Measurements from ENCODE around the gene CASP3. TPM values are rescaled to one million over a fixed set of nuclear protein-coding genes. Genes with fewer than 3 reads are reported as not detected.
"Not testable (repeated sequence)": the region's sequence is repeated elsewhere in the genome, so short reads cannot be mapped to it uniquely, and the experiment has no call there.

CASP3 gene
- total RNA-seq, 1 donor from 2014 or later = 54.8 TPM

DNA sequence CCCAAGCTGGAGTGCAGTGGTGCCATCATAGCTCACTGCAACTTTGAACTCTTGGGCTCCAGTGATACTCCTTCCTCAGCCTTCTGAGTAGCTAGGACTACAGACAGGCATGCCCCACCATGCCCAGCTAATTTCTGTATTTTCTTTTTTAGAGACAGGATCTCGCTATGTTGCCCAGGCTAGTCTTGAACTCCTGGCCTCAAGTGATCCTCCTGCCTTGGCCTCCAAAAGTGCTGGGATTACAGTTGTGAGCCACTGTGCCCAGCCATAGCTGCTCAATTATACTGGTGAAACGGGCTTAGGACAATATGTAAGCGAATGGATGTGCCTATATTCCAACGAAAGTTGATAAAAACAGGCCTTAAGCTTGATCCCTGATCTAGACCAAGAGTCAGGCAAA, 13.1 kb downstream of the CASP3 start:
- DNase-seq (ENCODE audit: low read depth) = no peak

DNA sequence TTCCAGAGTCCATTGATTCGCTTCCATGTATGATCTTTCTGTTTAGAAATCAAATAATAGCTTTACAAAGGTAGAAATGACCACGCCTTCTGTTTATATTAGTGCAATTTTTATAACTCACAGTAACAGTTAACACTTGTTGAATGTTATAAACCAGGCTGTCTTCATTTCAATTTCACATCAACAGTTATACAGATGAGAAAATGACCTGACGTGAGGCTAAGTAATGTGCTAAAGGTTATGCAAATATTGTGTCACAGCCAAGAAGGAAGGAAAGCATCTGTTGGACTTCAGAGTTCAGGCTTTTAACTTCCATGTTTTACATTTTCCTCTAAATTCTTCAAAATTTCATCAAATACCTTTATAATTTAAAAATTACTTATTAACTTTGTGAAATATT, 13.9 kb downstream of the CASP3 start:
- DNase-seq (ENCODE audit: low read depth) = no peak

DNA sequence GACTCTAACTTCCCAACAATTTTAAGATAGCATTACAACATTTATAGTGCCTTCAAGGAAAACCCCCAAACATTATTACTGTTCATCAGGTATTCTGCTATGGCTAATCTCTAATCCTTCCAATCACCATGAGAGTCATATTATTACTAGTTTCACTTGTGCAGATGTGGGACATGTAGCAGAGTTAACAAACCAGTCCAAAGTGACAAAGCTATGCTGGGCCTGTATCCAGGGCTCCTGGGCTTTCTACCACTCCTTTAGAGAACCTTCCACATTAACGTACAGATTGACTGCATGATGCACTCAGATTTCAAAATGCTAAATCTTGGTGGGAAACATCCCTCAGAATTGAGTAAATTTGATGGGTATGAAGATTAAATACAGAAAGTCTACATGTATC, 16.4 kb downstream of the CASP3 start:
- DNase-seq (ENCODE audit: low read depth) = no peak

DNA sequence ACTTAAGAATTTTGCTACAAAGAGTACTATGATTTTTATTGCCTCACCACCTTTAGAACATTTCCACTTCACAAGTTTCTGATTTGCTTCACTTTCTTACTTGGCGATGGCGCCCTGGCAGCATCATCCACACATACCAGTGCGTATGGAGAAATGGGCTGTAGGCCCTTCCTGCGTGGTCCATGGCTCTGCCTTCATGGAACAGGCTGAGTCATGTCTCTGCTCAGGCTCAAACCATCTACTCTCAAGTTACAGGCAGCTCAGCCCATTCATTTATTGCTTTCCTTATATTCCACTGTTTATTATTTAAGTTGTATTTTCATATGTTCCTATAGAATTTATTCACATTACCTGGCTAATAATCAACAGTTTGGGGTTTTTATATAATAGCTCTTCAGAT, 21.1 kb downstream of the CASP3 start:
- DNase-seq (ENCODE audit: low read depth) = no peak

DNA sequence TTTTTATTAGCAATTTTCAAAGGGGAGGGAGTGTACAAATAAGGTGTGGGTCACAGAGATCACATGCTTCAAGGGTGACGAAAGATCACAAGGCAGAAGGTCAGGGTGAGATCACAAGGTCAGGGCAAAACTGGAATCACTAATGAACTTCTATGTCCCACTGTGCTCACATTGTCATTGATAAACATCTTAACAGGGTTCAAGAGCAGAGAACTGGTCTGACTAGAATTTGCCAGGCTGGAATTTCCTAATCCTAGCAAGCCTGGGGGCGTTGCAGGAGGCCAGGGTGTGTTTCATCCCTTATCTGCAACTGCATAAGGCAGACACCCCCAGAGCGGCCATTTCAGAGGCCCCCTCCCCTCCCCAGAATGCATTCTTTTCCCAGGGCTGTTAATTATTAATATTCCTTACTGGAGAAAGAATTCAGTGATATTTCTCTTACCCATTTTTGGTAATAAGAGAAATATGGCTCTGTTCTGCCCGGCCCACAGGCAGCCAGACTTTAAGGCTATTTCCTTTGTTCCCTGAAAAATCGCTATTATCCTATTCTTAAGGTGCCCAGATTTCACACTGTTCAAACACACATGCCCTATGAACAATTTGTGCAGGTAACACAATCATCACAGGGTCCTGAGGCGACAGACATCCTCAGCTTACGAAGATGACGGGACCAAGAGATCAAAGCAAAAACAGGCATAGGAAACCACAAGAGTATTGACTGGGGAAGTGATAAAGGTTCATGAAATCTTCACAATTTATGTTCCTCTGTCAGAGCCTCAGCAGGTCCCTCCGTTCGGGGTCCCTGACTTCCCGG, 23.3 kb downstream of the CASP3 start:
- DNase-seq (ENCODE audit: low read depth) = not testable (repeated sequence)

GRCh38 chr4:184624972-184625554, 24.2 kb downstream of the CASP3 start:
- DNase-seq (ENCODE audit: low read depth) = no peak

DNA sequence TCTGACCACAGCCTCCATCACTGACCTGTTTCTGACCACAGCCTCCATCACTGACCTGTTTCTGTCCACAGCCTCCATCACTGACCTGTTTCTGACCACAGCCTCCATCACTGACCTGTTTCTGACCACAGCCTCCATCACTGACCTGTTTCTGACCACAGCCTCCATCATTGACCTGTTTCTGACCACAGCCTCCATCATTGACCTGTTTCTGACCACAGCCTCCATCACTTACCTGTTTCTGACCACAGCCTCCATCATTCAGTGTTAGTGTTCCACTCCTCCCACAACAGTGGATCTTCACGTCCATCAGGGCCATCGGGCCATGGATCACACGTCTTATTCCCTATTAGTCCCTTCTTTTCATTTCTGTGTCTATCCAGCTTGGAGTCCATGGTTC, 24.7 kb downstream of the CASP3 start:
- DNase-seq (ENCODE audit: low read depth) = not testable (repeated sequence)

GRCh38 chr4:184621518-184621917, 27.7 kb downstream of the CASP3 start:
- no peak for DNase-seq (ENCODE audit: low read depth)

DNA sequence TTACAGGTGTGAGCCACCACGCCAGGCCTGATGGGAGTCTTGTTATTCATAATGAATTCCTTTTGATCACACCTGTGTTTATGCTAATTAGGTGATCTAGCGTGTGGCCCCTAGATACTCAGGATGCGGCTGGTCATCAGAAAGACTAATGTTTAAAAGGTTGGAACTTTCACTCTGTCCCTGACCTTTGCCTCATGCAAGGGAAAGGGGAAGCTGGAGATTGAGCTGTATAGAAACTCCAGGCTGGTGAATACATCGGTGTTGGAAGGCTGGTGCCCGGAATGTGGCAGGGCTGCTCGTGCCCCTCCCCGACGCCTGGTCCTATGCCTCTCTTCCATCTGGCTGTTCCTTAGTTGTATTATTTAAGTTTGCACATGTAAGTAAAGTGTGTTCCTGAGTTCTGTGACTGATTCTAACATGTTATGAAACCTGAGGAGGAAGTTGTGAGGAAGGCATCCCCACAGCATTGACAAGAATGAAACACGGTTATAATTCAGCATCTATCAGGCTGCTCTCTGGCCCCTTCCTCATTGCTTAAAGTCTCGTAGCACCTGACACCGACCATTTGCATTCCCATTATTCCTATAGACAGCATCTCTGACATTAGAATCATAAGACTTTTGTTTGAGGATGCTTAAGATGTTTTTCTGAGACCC, 28.9 kb downstream of the CASP3 start:
- DNase-seq (ENCODE audit: low read depth) = no peak

DNA sequence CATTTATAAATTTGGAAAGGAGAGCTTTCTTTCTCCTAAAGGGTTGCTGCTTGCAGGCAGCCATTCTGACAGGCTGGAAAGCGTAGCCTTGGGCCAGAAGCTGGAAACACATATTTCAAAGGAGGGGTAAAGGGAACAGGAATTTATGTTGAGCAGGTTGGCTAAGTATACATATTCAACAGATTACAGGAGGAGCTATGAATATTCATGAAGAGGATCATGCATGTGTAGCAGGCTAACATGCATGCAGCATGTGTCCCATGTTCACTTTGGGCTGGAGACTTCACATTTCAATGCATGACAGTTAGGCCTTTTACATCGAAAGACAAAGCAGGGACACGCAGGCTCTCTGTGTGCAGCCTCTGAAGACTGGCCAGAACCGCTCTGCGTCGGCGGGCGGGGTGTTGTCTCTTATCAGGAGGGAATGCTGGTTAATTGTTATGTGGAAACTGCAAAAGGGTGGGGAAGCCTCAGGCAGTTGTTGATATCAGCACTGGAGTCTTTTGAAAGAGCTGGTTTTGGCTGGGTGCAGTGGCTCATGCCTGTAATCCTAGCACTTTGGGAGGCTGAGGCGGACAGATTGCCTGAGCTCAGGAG, 31.5 kb downstream of the CASP3 start:
- no peak for DNase-seq (ENCODE audit: low read depth)

DNA sequence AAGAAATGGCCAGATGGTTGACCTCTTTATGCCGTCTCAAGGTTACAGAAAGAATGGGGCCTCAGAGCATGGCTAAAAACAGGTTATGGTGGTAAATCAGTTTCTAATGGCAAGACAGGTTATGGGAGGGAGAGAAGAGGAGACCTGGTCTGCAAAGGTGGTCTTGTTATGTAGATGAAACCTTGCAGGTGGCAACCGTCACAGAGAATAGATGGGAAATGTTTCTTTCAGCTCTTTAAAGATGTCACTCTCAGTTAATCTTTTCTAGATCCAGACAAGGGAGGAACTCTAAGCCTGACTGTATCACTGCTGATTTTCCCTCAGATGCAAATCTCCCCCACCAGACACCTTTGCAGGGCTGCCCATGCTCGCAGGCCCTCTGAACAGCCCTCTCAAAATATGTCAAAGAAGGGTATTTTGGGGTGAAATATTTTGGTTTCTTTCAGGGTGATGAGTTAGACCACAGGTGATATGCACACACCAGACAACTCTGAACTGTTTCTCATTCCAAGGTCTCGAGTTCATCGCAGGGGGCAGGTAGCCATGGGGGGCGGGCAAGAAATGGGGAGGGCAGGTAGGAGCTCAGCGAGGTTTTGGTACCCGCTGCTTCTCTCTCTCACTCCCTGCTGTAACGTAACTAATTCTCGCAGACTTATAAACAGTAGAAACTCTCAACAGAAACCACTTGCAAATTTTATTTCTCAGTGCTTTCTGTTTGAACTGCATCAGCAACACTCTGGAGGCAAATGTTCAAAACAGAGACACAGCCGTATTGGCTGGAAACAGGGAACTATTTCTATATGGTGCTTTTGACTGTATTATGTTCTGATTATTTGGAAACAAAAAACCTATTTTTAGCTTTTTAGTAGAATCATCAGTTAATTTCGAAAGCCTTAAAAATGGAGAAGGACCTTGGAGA, 32.4 kb downstream of the CASP3 start:
- DNase-seq (ENCODE audit: low read depth) = no peak

DNA sequence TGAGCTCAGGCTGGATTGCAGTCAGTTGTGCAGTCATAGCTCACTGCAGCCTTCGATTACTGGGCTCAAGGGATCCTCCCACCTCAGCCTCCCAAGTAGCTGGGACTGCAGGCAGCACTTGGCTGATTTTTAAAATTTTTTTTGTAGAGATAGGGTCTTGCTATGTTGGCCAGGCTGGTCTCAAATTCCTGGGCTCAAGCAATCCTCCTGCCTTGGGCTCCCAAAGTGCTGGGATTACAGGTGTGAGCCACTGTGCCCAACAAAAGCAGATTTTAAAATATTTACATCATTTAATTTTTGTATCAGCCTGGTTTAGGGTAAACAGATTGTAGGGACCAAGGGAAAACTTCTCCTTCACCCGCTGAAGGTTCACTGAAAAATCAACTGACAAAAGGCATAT, 33.1 kb downstream of the CASP3 start:
- not testable (repeated sequence) for DNase-seq (ENCODE audit: low read depth)

DNA sequence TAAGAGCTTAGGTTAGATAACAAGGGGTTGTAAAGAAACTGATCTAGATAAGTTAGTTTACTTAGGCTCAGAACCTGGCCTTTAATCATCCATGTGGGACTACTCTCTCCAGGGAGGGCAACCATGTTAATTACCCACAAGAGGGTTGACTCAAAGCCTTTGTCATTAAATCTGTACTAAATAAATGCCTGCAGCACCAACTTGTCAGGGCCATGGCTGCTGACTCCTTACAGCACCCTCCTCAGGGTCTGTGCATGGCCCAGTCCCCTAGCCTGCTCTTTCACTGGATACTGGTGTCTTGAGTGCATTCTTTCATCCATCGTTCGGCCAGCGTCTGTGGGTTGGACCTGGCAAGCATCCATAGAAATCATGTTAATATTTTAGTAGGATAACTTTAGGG, 34.7 kb downstream of the CASP3 start:
- no peak for DNase-seq (ENCODE audit: low read depth)

GRCh38 chr4:184613405-184613804, 35.8 kb downstream of the CASP3 start:
- no peak for DNase-seq (ENCODE audit: low read depth)

DNA sequence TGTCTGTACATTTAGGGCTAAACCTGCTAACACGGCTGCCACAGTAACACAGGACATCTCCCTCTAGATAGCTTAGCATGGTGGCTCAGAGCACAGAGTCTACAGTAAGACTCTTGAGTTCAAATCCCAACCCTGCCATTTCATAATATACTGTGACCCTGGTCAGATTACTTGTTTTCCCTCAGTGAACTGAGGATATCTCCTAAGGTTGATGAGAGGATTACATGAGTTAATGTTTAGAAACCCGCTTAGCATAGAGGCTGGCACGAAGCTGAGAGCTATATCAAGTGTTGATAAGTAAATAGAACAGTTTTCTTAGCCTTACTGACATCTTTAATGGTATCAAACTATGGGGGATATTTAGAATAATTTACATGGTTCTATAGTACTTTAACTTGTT, 37.2 kb downstream of the CASP3 start:
- no peak for DNase-seq (ENCODE audit: low read depth)

DNA sequence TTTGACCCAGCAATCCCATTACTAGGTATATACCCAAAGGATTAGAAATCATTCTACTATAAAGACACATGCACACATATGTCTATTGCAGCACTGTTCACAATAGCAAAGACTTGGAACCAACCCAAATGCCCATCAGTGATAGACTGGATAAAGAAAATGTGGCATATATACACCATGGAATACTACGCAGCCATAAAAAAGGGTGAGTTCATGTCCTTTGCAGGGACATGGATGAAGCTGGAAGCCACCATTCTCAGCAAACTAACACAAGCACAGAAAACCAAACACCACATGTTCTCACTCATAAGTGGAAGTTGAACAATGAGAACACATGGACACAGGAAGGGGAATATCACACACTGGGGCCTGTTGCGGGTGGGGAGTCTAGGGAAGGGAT, 41.8 kb downstream of the CASP3 start:
- DNase-seq (ENCODE audit: low read depth) = not testable (repeated sequence)

GRCh38 chr4:184602857-184603256, 46.4 kb downstream of the CASP3 start:
- DNase-seq (ENCODE audit: low read depth) = not testable (repeated sequence)

GRCh38 chr4:184600982-184601381, 48.3 kb downstream of the CASP3 start:
- not testable (repeated sequence) for DNase-seq (ENCODE audit: low read depth)

GRCh38 chr4:184599492-184600135, 49.6 kb downstream of the CASP3 start:
- peak; percentile 19 for DNase-seq (ENCODE audit: low read depth)

DNA sequence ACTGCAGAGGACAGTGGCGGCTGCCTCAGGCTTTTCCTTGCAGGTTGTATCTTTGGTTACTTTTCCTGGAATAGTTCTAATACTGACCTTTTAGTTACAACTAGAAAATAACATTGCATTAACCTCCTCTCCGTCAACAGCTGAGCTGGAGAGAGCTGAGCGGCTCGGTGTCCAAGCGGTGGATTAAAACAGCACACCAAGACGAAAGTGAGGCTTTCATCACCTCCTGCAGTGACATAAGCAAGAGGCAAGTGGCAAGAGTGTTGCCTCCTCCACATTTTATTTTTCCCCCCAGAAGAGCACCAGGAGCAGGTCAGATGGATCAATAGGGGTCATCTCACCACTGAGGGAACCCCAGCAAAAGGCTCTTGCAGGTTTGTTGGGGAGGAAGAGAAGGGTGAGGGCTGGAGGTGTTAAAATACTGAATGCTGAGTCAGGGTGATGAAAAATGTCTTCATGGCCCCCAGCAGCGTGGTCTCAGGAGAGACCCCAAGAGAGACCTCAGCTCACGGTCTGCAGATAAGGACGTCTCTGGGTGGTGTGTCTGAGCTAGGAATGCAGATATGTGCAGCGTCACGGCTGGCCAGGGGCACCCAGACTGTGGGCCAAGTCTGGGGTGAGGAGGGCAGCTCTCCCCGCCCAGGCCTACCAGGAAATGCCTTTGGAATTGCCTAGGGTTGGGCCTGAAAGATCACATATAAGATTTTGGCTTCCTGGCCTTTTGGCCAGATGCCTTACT, 50.3 kb downstream of the CASP3 start:
- no peak for DNase-seq (ENCODE audit: low read depth)
